ENCODE results near the gene MCF2L2. TPM values are rescaled to one million over a fixed set of nuclear protein-coding genes. Genes with fewer than 3 reads are reported as not detected.

Gene MCF2L2
- total and polyA plus RNA-seq, 2 donors (not counting 3 experiments of a cell fraction or from before 2014, with no cell fraction given): 0.15 to 1.1 TPM

- Histone ChIP-seq H3K9me3 (replicated peaks; ENCODE audit: control insufficient read depth, insufficient read depth, low read length) (no peaks in the 10 kb centered on the region), H3K79me2 (ENCODE audit: control insufficient read depth, insufficient read depth, low read length) (no peaks in the 10 kb centered on the region), H4K20me1 (replicated peaks; ENCODE audit: control insufficient read depth, extremely low read depth, insufficient read depth, low read length) (no peaks in the 10 kb centered on the region), H3K9me1 (replicated peaks; ENCODE audit: control insufficient read depth, extremely low read depth, insufficient read depth, low read length) (no peaks in the 10 kb centered on the region), H3K9ac (replicated peaks; ENCODE audit: extremely low read depth, insufficient read depth, low read length) (no peak overlapping the region), H2AFZ (ENCODE audit: low read depth, low read length) (no peak overlapping the region), H3K27me3 (ENCODE audit: control insufficient read depth in 2 of 2, insufficient read depth in 2 of 2, low read length in 2 of 2) (peaks cover 0 to 1% of the 10 kb centered on the region in 2 experiments), H3K4me1 (ENCODE audit: control insufficient read depth, extremely low read depth, insufficient read depth, low read length) (no peaks in the 10 kb centered on the region), H3K4me3 (replicated peaks in 1 of 3; ENCODE audit: insufficient read depth in 1 of 3, low read depth in 1 of 3, low read length in 3 of 3) (no peak overlapping the region), H3K36me3 (ENCODE audit: control insufficient read depth in 2 of 2, extremely low read depth in 1 of 2, insufficient read depth in 2 of 2, low read length in 2 of 2) (no peaks in the 10 kb centered on the region), H3K4me2 (ENCODE audit: insufficient read depth, low read length) (no peak overlapping the region), H3K27ac (ENCODE audit: insufficient read depth, low read depth, low read length) (no peak overlapping the region)
- FAIRE-seq (peak; percentile 18), DNase-seq (ENCODE audit: low read depth, low spot score) (no peak)
- CTCF ChIA-PET: interaction anchor here (0.9 kb wide), 2 partner anchors 14 to 50 kb away, joined by 3 read pairs; partner anchors contain the start of gene B3GNT5
- POLR2A ChIA-PET: no interaction called here
- intact Hi-C loops (cut with micrococcal nuclease): no loop called here
- TF ChIP-seq FOS (IDR thresholded peaks at IDR 0.05; ENCODE audit: borderline replicate concordance, insufficient read depth, low read length): no peak
- TF ChIP-seq EZH2 (IDR thresholded peaks at IDR 0.05; ENCODE audit: borderline replicate concordance, low read depth, low read length, severe bottlenecking): no peak
- TF ChIP-seq MAX (IDR thresholded peaks at IDR 0.05; ENCODE audit: insufficient read depth, insufficient read length): no peak
- TF ChIP-seq MYC (IDR thresholded peaks at IDR 0.05; ENCODE audit: low read depth, low read length): no peak
- TF ChIP-seq CTCF (IDR thresholded peaks at IDR 0.05; ENCODE audit: extremely low read depth in 1 of 2, insufficient read depth in 1 of 2, low read depth in 1 of 2, low read length in 2 of 2): no peak
- no peak for TF ChIP-seq JUN (IDR thresholded peaks at IDR 0.05; ENCODE audit: borderline replicate concordance, insufficient read depth, insufficient read length, low read depth)
- no peak for TF ChIP-seq POLR2A (IDR thresholded peaks at IDR 0.05; ENCODE audit: low read depth, low read length)
- TF ChIP-seq POLR2AphosphoS5 (IDR thresholded peaks at IDR 0.05; ENCODE audit: insufficient read depth, low read depth, low read length): no peak
- TF ChIP-seq GATA2 (IDR thresholded peaks at IDR 0.05; ENCODE audit: insufficient read depth, insufficient read length, low read depth, low read length): no peak
- dilution Hi-C loops (cut with MboI; ENCODE audit: extremely low pct_ligation_motif_present, low sequenced_read_pairs): no loop called here
- no TSS peak for BruUV-seq (replicated peaks)
Observed at GRCh38 chr3:183239046-183239445, 189.4 kb downstream of the MCF2L2 start.
